HK-2 (cell line): ENCODE results near the gene GTPBP4.
A peak's percentile ranks its signal among the peaks of the same experiment; 100 is the strongest.
"Not testable (repeated sequence)": the region's sequence is repeated elsewhere in the genome, so short reads cannot be mapped to it uniquely, and the experiment has no call there.

ENCODE experiments used
- DNase-seq: peaks from one replicate; pipeline ENCODE4 v3.0.0-alpha.2; 2018; ENCODE audit not compliant: unreplicated experiment

Gene GTPBP4

DNA sequence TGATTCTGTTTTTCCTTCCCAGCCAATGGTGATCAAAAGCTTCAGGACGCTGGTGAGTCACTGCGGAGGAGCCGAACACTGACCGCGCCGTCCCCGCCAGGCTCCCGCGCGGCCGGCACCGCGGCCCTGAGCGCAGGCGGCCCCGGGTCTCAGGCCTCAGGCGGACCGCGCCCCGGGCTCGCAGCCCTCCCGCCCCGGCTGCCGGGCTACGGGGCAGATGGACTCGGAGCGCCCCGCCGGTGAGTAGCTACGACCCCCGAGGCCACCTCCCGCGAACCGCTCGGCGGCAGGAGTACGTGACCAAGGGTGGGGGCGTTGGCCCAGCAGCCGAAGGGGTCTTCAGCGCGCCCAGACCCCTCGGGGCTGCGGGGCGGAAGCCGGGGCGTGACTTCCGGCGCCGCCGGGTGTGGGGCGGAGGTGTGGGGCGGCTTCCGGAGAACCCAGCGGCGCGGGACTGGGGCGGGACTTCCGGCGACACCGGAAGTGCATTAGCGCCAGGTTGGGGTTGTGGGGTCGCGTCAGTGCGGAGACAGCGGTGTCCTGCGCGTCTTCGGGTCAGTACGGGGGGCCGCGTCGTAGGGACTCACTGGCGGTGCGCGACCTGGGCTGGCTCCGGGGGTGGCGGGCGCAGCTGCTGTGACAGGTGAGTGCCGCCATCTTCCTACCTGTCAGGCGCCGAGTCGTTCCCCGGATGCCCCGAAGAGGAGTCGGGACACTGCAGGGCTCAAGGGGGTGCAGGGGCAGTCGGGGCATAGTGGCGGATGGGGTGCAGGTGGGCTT, 68.3 kb downstream of the GTPBP4 start, which contains the start of gene WDR37:
WDR37 (plus strand) TSS at position 60 of the 780 bp plus-strand sequence. CDS start 15,771 bp downstream, outside the sequence.
- DNase-seq, result peak; percentile 69

DNA sequence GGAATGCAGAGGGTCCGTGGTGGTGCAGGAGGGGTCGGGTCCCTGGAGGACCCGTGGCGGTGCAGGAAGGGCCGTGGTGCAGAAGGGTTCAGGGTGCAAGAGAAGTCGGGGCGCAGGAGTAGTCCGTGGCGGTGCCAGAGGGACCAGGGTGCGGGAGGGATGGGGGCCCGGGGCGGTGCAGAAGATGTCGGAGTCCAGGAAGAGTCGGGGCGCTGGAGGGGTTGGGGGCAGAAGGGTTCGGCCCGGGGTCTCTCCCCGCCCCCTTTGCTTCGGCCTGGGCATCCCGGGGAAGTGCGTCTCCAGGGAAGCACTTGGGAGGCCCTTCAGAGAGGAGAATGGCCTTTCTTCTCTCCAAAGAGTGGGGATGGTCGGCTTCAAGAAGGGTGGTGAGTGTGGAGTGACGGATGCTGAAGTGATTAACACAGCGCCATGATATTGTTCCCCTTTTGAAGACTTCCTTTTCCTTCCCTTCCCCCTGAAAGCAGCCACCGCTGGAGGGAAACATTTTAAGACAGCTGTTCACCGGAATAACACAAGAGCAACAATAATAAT, 68.9 kb downstream of the GTPBP4 start:
- peak; percentile 10 for DNase-seq

DNA sequence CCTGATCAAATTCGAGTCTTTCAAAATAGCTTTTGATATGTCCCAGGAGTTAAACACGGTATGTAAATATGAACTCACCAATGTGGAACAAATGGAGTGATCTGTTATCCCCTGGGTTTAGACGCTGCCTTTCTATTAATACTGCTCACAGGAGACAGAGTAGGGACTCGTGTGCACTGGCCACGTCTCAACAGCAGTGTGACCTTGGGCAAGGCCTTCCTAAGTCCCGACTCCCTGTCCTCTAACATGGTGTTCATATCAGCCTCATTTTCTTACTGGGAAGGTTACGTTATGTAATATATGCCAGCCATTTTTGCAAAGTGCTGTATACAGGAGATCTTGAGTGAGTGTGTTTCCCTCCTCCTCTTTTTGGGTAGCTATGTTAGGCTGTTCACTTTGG, 69.8 kb downstream of the GTPBP4 start:
- no peak for DNase-seq

DNA sequence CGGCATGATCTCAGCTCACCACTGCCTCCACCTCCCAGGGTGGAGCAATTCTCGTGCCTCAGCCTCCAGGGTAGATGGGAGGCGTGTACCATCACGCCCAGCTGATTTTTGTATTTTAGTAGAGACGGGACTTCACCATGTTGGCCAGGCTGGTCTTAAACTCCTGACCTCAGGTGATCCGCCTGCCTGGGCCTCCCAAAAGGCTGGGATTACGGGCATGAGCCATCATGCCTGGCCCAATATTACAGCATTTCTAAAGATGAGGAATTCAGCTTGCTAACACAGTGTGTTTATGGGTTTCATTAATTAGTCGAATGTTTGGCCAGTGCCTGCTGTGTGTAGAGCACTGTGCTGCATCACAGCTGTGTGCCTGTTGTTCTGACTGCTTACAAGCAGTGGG, 71.7 kb downstream of the GTPBP4 start:
- DNase-seq, result no peak

DNA sequence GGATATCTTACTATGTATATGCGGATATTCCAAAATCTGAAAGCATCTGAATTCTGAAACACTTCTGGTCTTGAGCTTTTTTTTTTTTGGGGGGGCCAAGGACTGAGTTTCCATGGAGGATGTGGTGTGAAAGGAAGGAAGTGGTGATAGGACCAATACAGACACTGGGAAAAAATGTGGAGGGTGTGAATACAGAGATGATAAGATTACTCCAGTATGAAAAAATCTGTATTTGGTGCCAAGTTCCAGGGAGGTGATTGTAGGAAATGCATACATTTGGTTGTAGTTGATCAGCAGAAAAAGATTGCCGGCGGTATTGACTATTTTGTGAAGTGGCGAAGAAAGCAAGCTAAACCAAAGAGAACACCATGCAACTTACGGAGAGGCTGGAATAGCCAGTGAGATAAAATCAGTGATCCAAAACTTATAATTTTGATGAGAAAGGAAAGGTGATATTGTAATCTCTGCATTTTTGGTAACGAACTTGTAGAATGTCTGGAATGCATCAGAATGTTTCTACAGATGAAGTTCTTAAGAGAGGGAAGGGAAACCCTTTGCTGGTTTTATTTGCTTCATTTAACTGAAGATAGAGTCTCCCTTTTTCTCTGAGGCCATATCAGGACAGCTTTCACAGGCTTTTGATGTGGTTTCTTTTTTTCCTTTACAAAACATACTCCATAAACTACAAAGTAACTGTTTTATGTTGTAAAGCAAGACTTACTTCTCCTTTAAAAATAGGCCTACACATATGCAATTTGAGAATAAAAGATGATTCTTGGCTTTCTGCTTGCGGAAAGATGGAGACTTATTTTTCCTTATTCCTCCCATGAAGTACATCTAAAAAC, 73.9 kb downstream of the GTPBP4 start:
- DNase-seq, result no peak

DNA sequence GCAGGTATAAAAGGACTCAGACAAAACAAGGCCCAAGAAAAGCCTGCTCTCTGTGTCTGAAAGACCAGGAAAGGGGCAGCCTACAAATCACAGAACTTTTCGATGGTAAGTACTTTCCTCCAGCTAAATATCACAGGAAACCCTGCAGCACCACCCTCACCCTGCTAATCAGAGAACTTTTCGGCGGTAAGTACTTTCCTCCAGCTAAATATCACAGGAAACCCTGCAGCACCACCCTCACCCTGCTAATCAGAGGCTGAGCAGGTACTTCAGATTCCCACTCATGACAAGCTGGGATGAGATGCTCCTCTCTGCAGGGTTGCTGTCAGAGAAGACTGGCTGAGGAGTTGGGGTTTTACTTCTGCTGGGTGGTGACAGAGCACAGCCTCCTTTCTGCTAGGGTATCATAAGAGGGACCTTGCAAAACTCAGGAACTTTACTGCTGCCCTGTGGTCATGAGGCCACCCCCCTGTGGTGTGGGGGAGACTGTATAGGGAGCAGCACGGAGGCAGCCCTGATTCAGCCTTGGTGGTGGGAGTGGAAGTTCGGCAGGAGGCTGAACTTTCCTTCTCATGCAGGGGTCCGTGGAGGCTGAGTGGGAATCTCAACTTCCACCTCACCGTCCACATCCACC, 75.1 kb downstream of the GTPBP4 start:
- DNase-seq, result no peak

DNA sequence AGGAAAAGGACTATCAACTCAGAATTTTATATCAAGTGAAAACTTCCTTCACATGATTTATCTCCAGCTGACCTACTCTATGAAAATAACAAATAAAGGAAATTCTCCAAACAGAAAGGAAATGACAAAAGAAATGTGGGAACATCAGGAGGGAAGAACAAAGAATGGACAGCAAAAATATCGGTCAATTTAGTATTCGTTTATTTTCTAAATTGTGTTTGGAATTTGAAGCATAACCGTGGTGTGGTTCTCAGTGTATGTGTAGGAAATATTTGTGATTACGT, 76.7 kb downstream of the GTPBP4 start:
- DNase-seq, result no peak

DNA sequence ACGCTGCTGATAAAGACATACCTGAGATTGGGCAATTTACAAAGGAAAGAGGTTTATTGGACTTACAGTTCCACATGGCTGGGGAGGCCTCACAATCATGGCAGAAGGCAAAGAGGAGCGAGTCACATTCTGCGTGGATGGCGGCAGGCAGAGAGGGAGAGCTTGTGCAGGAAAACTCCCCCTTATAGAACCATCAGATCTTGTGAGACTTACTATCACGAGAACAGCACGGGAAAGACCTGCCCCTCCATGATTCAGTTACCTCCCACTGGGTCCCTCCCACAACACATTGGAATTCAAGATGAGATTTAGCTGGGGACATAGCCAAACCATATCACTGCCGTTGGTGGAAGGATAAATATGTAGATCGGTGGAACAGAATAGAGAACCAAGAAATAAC, 78.5 kb downstream of the GTPBP4 start:
- not testable (repeated sequence) for DNase-seq

DNA sequence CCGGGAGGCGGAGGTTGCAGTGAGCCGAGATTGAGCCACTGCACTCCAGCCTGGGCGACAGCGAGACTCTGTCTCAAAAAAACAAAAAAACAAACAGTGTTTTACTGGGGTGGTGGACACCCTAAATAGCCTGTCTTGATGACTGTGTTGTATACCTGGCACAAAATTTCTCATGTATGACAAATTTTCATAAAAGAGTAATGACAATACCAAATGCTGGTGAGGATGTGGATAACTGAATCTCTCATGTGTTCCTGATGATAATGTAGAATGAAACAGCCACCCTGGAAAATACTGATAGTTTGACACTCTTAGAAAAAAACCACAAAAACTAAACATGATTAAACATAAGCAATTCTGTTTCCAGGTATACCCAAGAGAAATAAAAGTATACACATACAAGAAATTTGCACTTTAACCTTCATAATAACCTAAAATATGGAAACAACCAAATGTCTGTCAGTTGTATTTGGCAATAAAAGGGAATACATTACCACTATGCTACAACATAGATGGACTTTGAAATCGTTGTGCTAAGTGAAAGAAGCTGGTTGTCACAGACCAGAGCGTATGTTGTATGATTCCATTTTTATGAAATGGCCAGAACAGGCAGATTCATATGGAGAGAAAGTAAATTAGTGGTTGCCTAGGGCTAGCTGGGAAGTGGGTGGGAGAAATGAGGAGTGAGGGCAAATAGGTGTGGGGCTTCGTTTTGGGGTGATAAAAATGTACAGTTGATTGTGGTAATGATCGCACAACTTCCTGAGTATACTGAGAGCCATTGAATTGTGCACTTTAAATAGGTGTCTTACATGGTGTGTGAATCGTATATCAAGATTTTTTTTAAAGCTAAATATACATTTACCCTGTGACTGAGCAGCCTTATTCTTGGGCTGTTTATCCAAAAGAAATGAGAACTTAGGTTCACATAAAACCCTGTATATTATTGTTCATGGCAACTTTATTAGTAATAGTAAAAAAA, 80.4 kb downstream of the GTPBP4 start:
- no peak for DNase-seq
